HG03060 (cell line): Measurements from ENCODE around the gene AGTR1.
"Not testable (repeated sequence)": the region's sequence is repeated elsewhere in the genome, so short reads cannot be mapped to it uniquely, and the experiment has no call there.

Experiments
- ATAC-seq: cut with Tn5 transposase; IDR thresholded peaks from one replicate; pipeline ENCODE4 v1.9.1; 2021; ENCODE audit warnings: low read depth, moderate number of reproducible peaks; ENCODE audit not compliant: unreplicated experiment

The AGTR1 gene

DNA sequence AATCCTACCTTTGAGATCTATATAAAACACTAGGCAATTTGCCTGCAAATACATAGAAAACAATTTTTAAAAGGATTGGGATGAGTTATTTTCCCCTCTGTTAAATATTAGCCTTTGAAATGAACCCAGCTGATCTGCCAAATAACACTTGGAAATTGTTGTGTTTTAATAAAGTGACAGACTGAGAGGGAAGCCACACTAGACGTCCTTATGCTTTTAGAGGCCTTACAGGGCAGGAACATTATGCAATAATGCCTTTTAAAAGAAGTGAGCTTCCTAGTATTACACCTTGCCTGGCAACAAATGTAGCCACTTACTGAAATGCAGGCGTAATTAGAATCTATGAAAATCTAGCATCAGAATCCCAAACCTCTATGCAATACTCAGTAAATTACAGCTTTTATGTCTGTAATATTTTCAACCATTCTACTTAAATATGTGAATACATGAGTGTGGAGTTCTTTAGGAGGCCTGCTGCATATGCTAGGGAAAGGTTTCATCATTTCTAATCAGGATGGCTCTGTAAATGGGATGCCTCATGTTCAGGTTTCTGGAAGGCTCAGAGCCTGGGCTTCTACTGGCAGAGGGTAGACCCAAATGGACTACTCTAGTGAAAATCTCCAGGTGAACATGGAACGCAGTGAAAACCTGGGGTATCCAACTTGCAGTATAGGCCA is 20.3 kb downstream of the AGTR1 start:
- no peak for ATAC-seq

DNA sequence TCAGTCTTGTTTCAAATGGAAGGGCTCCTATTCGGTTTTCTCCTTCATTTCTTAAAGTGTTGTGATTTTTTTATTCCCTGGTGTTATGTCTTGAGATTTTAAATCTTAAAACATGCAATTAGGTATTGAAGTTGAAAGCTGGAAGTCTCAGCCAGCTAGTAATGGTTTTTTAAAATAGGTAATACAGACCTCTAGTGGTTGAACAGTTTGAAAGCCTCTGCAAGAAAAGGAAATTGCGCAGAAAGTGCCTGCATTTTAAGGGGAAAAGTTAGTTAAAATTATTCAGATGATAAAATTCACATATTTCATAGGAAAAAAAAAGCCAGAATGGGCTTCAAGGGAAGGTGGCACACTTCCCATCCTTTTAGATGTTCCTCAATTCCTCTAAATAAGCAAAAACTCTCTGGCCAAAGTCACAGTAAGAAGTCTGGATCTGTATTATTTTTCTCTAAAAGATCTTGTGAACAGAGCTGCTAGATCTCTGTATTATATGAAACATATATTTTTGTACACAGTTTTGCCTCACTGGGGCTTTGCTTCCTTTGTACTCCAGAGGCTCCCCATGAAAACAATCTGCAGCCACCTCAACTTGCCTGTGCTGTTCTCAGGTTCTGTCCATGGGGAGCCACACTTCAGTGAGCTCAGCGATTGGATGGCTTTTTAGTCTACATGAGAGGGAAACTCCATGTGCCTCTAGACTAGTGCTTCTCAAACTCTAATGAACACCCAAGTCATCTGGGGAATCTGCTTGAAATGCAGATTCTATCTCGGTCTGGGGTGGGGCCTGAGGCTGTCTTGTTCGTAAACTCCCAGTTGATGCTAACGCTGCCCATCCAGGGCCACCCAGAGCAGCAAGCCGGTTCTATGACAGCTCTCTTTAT is 21.5 kb downstream of the AGTR1 start:
- no peak for ATAC-seq

DNA sequence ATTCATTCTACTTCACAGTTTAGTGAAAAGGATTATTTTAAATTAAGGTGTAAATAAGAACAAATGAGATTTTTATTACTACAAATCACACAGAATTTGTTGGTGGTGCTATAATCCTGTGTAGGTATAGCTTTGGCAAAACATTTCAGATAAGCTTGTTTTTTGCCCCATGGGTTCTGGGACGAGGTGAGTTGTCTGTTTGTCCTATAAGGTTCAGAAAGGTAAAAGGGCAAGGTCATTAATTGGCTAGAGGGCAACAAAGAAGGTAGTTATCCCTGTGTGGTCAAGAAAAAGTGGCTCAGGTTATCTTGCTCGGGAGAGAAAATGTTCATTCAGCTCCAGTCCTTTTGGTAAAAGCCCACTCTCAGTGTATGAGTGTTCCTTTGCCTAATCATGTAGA is 23.2 kb downstream of the AGTR1 start:
- ATAC-seq, result no peak

DNA sequence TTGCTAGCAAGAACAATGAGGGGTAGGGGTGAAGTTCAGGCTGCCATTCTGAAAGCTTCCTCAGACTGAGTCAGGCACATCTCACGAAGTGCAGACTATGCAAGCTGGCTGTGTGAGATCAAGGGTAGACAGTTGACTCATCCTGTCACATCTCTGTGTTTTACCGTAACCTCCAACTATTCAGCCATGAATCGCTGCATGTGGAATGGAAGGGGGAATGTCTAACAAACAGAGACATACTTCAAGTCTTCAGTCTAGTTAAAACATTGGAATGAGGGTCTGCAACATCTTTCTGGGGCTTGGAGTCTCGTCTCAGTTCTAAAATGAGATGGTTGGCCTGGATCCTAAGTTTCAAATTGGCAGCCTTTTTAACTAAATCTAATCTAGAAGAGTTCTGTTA is 25.9 kb downstream of the AGTR1 start:
- ATAC-seq, result no peak

DNA sequence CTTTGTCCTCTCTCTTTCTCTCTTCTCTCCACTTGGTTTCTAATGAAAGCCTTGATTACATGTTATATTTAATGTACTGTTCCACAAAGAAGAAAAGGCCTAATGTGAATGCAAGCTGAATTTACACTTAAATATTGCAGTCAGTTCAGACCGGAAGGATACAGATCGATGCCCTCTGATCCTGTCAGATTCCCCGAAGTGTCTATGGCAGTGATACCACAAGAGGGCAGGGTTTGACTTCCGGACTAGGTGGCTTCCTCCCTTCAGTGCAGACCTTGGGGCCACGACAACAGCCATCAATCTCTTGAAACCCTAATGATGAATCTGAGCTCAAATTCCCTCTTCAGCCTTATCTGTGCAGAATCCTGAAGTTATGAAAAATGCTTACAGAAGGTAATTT is 29.5 kb downstream of the AGTR1 start:
- ATAC-seq, result no peak

DNA sequence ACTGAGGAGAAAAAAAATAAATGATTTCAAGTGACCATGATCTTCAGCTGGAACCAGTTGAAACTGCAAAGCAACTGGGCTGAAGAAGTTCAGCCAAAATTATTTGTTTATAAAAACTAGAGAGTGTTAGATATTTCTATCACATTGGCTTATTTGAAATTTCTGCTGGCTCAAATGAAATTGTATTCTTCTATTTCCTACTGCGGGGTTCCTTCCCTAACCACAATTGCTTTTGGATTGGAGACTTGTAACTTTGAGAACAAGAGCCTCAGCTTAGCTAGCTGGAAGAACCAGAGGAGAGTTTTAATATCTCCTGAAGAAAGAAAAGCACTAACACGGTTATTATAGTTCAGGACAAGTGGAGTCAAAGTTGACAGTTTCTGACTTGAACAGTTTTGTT is 31.1 kb downstream of the AGTR1 start:
- no peak for ATAC-seq

DNA sequence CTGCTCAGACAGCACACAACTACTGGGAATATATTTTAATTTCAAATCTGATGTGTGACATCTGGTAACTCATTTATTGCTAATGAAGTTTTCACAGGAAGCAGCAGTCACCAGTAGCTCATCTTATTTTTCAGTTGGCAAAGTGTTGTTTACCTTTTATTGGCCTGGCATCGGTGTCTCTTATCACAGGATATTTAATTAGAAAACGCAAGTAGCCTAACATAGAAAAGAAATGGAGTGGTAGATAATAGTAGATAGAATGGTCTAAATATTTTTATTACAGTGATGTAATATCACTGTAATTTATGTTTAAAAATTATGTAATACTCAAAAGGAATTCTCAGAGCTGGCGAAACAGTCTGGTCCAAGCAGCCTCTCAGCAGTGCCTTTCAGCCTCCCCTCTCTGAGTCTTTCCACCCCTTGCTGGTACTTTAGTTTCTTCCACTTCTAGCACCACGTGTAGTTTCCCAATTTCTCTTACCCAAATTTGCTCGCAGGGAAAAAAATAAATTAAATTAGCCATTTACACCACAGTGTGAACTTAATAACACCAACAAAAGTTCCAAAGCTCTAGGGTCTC is 31.9 kb downstream of the AGTR1 start:
- no peak for ATAC-seq

DNA sequence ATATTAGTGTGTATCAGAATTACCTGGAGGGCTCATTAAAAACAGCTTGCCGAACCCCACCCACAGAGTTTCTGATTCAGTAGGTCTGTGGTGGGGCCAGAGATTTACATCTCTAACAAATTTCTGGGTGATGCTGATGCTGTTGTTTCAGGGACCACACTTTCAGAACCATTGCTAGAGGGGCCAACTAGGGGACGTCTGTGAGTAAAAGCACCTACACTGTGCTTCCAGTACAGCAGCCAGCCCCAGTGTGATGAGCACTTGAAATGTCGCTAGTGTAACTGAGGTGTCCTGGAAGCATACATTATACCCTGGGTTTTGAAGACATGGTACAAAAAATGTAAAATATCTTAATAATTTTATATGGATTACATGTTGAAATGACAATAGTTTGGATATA is 33.0 kb downstream of the AGTR1 start:
- ATAC-seq, result no peak

DNA sequence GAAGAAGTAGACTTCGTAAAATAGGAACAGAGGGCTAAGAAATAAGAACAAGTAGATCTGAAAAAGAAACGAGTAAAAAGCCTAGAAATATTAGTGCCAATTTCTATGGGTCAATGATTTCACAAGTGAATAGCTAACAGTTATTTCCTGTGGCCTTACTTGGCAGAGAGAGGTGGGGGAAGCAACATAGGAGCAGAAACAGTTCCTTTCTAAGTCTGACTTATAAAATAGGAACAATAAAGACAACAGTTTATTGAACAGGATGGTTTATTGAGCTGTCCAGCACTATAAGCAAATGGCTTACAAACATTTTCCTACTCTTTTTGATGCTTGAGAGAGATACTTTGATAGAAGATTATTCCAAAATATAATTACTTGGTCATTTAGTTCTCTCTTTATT is 37.9 kb downstream of the AGTR1 start:
- ATAC-seq, result no peak

DNA sequence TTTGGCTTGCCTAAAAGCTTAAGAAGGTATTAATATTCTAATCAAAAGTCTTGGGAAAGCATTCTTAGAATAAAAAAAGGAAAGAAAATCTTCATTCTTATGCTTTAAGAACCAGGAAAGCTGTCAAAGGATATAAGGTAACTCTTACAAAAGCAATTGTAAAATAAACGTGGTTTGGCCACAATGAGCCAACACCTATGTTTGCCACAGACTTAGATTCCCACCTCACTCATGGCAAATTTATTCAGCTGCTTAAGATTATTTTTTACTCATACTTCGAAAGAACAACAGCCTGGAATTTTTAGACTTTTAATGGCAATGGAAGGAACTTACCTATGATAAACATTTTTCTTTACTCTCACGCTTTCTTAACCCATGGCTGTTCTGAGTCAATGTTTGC is 38.4 kb downstream of the AGTR1 start:
- no peak for ATAC-seq

DNA sequence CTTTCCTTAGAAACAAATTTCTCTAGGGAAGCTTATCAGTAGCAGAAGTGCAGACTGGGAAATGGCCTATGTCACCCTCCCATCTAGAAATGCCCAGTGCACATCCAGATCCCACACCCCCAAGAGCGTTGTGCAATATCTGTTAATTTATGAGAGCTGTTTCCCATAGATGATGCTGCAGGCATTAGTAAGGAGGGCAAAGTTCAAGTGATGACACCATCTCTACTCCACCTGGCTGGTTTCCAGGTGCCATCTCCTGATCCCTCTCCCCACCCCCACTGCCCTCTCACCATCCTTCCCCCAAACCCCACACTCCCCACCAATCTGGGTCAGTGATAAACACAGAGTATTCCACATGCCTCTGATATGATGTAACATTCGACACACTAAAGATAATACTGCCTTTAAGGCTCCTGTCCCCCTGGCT is 39.4 kb downstream of the AGTR1 start:
- ATAC-seq, result no peak

DNA sequence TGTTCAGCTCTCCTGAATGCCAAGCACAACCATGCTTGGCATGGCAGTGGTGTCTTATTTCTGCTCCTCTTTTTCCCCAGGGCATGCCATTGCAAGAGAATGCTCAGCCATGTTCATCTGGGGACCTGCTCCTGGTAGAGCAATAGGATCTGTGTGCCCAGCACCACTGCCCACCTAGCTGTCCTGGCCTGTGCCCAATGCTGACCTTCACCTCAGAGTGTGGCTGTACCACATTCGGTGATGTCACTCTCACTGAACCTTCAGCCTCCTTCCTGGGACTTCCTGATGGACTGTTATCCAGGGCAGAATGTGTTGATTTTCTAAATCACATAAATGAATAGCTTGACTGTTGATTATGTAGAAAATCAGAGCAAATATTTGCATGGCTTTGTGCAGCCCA is 42.0 kb downstream of the AGTR1 start:
- ATAC-seq, result no peak

DNA sequence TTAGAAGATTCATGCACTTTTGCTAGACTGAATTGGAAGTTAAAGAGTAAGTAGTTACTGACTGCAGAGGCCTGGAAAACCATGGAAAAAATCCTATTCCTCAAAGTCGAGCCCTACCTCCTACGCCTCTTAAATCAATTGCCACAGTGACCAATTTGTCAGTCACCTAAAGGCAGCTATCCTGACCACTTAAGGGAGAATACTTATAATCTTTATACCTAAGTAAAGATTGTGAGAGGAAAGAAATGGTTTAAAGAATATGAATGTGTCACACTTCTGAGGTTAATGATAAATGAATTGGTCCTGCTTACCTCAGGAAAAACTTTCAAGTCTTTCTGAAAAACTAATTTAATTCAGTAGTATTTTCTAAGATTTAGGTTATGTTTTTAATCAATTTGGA is 42.6 kb downstream of the AGTR1 start:
- no peak for ATAC-seq

DNA sequence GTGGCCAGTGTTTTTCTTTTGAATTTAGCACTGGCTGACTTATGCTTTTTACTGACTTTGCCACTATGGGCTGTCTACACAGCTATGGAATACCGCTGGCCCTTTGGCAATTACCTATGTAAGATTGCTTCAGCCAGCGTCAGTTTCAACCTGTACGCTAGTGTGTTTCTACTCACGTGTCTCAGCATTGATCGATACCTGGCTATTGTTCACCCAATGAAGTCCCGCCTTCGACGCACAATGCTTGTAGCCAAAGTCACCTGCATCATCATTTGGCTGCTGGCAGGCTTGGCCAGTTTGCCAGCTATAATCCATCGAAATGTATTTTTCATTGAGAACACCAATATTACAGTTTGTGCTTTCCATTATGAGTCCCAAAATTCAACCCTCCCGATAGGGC is 43.5 kb downstream of the AGTR1 start:
- ATAC-seq, result no peak

DNA sequence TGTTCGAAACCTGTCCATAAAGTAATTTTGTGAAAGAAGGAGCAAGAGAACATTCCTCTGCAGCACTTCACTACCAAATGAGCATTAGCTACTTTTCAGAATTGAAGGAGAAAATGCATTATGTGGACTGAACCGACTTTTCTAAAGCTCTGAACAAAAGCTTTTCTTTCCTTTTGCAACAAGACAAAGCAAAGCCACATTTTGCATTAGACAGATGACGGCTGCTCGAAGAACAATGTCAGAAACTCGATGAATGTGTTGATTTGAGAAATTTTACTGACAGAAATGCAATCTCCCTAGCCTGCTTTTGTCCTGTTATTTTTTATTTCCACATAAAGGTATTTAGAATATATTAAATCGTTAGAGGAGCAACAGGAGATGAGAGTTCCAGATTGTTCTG is 44.4 kb downstream of the AGTR1 start:
- no peak for ATAC-seq

DNA sequence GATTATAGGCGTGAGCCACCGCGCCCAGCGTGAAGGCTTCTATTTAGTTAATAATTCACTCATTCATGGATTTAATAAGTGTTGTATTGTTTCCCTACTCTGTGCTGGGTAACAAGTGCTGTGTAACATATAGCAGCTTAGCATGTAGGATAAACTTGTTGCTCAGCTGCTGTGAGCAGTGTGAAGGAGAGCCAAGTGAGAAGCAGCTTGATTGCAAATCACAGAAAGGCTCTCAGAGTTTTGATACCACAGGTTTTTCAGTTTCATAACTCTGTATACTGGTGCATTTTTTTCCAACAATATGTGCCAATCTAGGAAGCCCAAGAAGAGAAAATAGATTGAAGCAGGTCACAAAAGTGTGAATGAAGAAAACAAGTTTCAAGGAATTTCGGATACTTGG is 48.4 kb downstream of the AGTR1 start:
- ATAC-seq, result no peak

DNA sequence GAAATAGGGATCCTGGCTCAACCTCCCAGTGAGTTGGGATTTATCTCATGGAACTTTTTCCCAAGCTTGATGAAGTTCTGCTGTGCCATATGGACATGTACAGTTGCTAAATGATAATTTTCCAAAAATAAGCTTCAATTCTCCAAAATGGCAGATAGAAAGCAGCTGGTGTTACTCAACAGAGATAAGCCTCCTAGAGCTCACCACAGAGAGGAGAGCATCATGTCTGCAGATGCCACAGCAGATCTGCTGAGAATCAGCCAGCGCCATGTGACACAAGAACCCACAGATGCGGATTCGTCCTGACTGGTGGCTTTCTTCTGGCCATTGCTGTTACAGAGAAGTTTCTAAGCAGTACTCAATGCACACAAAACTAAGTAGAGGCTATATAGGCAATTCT is 50.6 kb downstream of the AGTR1 start:
- ATAC-seq, result no peak

DNA sequence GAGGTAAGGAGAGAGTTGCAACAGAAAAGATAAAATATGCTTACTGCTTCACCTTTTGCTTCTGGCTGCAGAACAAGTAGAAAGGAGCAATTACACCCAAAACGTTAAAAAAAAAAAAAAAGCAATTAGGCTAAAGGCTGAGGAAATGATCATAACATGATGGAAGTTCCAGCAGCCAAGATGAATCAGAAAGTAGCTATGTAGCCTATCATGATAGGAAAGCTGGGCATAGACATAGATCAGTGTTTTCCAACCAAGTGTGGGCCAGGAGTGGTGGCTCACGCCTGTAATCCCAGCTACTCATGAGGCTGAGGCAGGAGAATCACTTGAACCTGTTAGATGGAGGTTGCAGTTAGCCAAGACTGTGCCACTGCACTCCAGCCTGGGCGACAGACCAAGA is 52.6 kb downstream of the AGTR1 start:
- ATAC-seq, result no peak

DNA sequence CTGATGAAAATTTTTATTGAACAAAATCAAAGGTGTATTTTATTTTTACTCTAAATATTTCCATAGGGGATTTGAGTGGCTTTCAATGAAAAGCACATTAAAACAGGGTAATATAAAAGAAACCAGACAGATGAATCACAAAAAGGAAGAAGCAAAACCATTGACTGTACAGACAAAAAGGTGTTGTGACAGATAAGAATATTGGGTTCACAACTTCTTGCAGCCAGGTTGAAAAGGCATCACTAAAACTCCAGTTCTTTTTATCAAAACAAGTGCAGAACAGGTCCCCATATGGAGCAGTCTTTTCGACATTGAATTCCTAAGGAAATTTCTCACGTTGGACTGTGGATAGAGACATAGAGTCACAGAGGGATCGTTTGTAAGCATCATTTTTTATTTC is 53.8 kb downstream of the AGTR1 start:
- no peak for ATAC-seq

DNA sequence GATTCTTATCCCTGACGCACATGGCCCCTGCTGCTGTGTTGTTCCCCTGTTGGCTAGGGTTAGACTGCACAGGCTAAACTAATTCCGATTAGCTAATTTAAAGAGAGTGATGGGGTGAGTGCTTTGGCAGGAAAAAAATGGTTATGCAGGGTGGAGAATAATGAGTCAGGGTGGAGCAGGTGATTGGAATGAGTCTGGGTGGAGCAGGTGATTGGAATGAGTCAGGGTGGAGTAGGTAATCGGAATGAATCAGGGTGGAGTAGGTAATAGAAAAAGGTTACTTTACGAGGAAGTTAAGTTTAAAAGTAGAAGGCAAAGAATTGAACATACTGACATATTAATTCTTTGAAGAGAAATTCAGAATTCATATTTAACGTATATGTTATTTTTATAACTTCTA is 55.7 kb downstream of the AGTR1 start:
- not testable (repeated sequence) for ATAC-seq

DNA sequence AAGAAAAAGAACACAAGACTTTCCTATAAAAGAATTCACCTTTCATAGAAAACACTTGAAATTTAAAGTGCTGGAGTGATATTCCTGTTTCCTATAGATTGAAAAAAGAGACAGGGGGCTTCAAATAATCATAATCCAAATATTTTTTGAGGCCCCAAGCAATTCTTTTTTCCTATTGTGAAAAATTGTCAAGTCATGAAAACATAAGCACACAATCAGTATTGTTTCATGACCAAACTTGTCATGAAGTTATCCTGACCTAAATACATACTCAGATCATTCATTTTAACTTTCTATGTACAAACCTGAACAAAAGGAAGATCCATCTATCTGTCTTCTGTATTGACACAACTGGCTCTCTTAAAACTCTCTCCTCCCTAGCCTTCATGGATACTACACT is 57.9 kb downstream of the AGTR1 start:
- ATAC-seq, result no peak

DNA sequence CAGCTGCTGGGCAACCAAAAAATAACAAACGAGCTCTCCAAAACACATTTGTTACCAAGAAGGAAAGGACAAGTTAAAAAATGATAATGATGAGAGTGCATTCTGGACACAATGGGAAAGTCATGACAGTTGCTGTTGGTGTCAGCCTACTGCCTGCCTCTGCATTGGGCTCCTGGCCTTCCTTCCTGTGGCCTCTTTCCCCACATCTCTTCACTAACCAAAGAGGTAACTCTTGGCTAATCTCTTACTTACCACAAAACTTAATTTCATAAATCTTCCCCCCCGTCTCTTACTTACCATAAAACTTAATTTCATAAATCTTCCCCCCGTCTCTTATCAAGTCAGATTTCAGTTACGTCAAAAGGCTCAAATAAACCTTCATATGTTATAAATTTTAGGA is 58.6 kb downstream of the AGTR1 start:
- no peak for ATAC-seq
